ENCODE measurements around the gene PRDM16. TPM values are rescaled to one million over a fixed set of nuclear protein-coding genes. Genes with fewer than 3 reads are reported as not detected.

PRDM16 gene
- total and polyA plus RNA-seq, 2 of the 4 experiments (the other 2 are of a cell fraction): 0.02 TPM; not detected in 1

DNA sequence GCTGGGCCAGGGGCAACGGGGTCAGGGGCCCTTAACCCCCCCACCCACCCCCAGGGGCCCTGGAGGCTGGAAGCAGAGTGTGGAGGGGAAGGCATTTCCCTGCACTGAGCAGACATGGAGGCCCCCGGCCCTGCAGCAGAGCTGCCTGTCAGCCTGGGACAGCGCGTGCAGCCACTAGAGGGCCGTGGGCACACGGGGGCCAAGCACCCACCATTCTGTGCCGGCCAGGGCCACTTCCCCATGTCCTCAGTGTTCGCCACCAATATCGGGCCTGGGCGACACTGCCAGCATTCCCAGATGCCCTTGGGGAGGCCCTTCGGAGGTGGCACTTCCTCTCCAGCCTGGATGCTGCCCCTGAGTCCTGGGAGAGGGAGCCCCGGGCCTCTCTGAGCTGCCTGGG, 362.3 kb downstream of the PRDM16 start:
- BruUV-seq (replicated peaks): no TSS peak
- Histone ChIP-seq H3K23ac (ENCODE audit: low read depth, low read length) (no peak overlapping the region), H3K56ac (ENCODE audit: extremely low read depth, insufficient read depth, low read length) (no peak overlapping the region), H3K9me1 (ENCODE audit: insufficient read depth, low read length) (no peaks in the 10 kb centered on the region), H2BK15ac (ENCODE audit: low read depth, low read length) (no peak overlapping the region), H3K4me3 (ENCODE audit: insufficient read depth, low read depth, low read length) (no peak overlapping the region), H3K9me3 (ENCODE audit: control insufficient read depth, insufficient read depth, low read length) (no peaks in the 10 kb centered on the region), H3K4me1 (ENCODE audit: control insufficient read depth, insufficient read depth, low read length) (no peaks in the 10 kb centered on the region), H3K36me3 (ENCODE audit: control insufficient read depth, insufficient read depth, low read length) (no peaks in the 10 kb centered on the region), H4K20me1 (ENCODE audit: insufficient read depth, low read length) (no peaks in the 10 kb centered on the region), H3K4ac (ENCODE audit: low read depth, low read length) (no peak overlapping the region), H3K9ac (ENCODE audit: low read depth, low read length) (no peak overlapping the region), H4K91ac (ENCODE audit: insufficient read depth, low read depth, low read length) (no peak overlapping the region), H3K79me1 (ENCODE audit: low read depth in 1 of 2, low read length in 2 of 2) (no peaks in the 10 kb centered on the region), H3K14ac (replicated peaks; ENCODE audit: low read depth, low read length) (no peak overlapping the region), H2BK120ac (ENCODE audit: low read depth, low read length) (no peak overlapping the region), H2BK5ac (ENCODE audit: low read depth, low read length, poor library complexity, severe bottlenecking) (no peak overlapping the region), H3K4me2 (ENCODE audit: low read depth, low read length) (no peak overlapping the region), H2AK9ac (replicated peaks; ENCODE audit: low read depth, low read length, poor library complexity) (no peak overlapping the region), H3K18ac (ENCODE audit: low read depth, low read length) (no peak overlapping the region), H3K27me3 (ENCODE audit: control insufficient read depth, insufficient read depth, low read length) (peaks cover 2% of the 10 kb centered on the region; the same call in 1 of the 2 replicates), H2AFZ (replicated peaks; ENCODE audit: low read length, poor library complexity) (no peak overlapping the region), H2AK5ac (ENCODE audit: low read depth, low read length) (no peak overlapping the region), H3K27ac (ENCODE audit: insufficient read depth, low read length) (no peak overlapping the region), H4K5ac (ENCODE audit: low read depth, low read length) (no peak overlapping the region), H2BK20ac (ENCODE audit: low read depth, low read length) (no peak overlapping the region), H4K8ac (ENCODE audit: low read depth in 2 of 2, low read length in 2 of 2) (no peak overlapping the region)
- ChIA-PET POLR2A (ENCODE audit: unreplicated experiment) (no interaction called here), CTCF (no interaction called here)
- TF ChIP-seq NFE2L2 (IDR thresholded peaks at IDR 0.05; ENCODE audit: low read depth, low read length): no peak
- TF ChIP-seq MAFK (IDR thresholded peaks at IDR 0.05; ENCODE audit: low read depth, low read length): no peak
- TF ChIP-seq, protein P1, sequence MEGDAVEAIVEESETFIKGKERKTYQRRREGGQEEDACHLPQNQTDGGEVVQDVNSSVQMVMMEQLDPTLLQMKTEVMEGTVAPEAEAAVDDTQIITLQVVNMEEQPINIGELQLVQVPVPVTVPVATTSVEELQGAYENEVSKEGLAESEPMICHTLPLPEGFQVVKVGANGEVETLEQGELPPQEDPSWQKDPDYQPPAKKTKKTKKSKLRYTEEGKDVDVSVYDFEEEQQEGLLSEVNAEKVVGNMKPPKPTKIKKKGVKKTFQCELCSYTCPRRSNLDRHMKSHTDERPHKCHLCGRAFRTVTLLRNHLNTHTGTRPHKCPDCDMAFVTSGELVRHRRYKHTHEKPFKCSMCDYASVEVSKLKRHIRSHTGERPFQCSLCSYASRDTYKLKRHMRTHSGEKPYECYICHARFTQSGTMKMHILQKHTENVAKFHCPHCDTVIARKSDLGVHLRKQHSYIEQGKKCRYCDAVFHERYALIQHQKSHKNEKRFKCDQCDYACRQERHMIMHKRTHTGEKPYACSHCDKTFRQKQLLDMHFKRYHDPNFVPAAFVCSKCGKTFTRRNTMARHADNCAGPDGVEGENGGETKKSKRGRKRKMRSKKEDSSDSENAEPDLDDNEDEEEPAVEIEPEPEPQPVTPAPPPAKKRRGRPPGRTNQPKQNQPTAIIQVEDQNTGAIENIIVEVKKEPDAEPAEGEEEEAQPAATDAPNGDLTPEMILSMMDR (conservative IDR thresholded peaks at IDR 0.05; ENCODE audit: low read depth, low read length): 0 out of 2 replicates have a peak, but pooled peaks have one; percentile 21
- no peak for TF ChIP-seq CEBPB (IDR thresholded peaks at IDR 0.05; ENCODE audit: low read depth, low read length)
- no peak for TF ChIP-seq MAZ (IDR thresholded peaks at IDR 0.05; ENCODE audit: borderline replicate concordance, low read depth, low read length)
- no peak for TF ChIP-seq RAD21 (IDR thresholded peaks at IDR 0.05; ENCODE audit: low read length)
- no peak for TF ChIP-seq FOS (IDR thresholded peaks at IDR 0.05; ENCODE audit: low read depth, low read length)
- ATAC-seq (ENCODE audit: low read depth): peak; percentile 35; the same call in 1 of the 2 replicates
- in situ Hi-C loops (cut with MboI; ENCODE audit: low sequenced_read_pairs) (no loop called here), intact Hi-C loops (cut with micrococcal nuclease) (no loop called here), dilution Hi-C loops (cut with HindIII; ENCODE audit: low sequenced_read_pairs, unreplicated experiment) (no loop called here)
- no peak for DNase-seq
- WGBS, 2 experiments (ENCODE audit: extremely low coverage in 2 of 2, insufficient read length in 1 of 2): 40% methylated on average over 6 of the region's 12 CpGs; no CpG with 5 or more reads in 1 of the 2 experiments
